Left lobe of liver (tissue), 2 donors: ENCODE data around the gene LRIT2. TPM values are rescaled to one million over a fixed set of nuclear protein-coding genes. Genes with fewer than 3 reads are reported as not detected.
A peak's percentile ranks its signal among the peaks of the same experiment; 100 is the strongest.
"Not testable (repeated sequence)": the region's sequence is repeated elsewhere in the genome, so short reads cannot be mapped to it uniquely, and the experiment has no call there.

Experiments
- ATAC-seq: fragments of 200-7000 bp; cut with Tn5 transposase; one replicate; pipeline ENCODE4 v1.9.1; 2020; ENCODE audit warnings: mild to moderate bottlenecking, moderate library complexity
- DNase-seq: peaks from one replicate; pipeline ENCODE4 v3.0.0-alpha.2; 2020; ENCODE audit warnings: low spot score
- total RNA-seq: library from RNA; stranded (reverse); gene quantifications from one replicate; pipeline ENCODE4 v1.2.1, GENCODE V29; 2021
- donor health status: DM: no; HTN: no; CAD: no; lungs with moderate emphysema.
- donor health status: DM: no; HTN: yes; CAD: no.

The LRIT2 gene
- total RNA-seq, 1 donor from 2014 or later: not detected

- DNase-seq (no peak), ATAC-seq (no peak)
Measured at GRCh38 chr10:84188815-84189214, 36.5 kb downstream of the LRIT2 start.

- ATAC-seq: no peak
Measured at GRCh38 chr10:84185526-84186175, 39.7 kb downstream of the LRIT2 start.

GRCh38 chr10:84184517-84184916, 40.8 kb downstream of the LRIT2 start:
- DNase-seq (no peak), ATAC-seq (no peak)

More at GRCh38 chr10:84185526-84186175, 39.7 kb downstream of the LRIT2 start:
- DNase-seq: no peak

GRCh38 chr10:84181631-84182030, 43.7 kb downstream of the LRIT2 start:
- DNase-seq (no peak), ATAC-seq (no peak)

- ATAC-seq, DNase-seq: not testable (repeated sequence)
Measured at GRCh38 chr10:84180386-84180785, 45.0 kb downstream of the LRIT2 start.

GRCh38 chr10:84179059-84179710, 46.2 kb downstream of the LRIT2 start:
- DNase-seq (no peak), ATAC-seq (no peak)

- ATAC-seq (no peak), DNase-seq (no peak)
Measured at GRCh38 chr10:84178160-84178609, 47.2 kb downstream of the LRIT2 start.

- peak; percentile 14 for ATAC-seq
- DNase-seq: peak; percentile 35
Measured at GRCh38 chr10:84177541-84178141, 47.7 kb downstream of the LRIT2 start.

GRCh38 chr10:84176836-84177474, 48.4 kb downstream of the LRIT2 start:
- ATAC-seq (no peak), DNase-seq (peak; percentile 33)

GRCh38 chr10:84176351-84176750, 49.0 kb downstream of the LRIT2 start:
- ATAC-seq (no peak), DNase-seq (peak; percentile 32)

- ATAC-seq: no peak
- DNase-seq: no peak
Measured at GRCh38 chr10:84175436-84175835, 49.9 kb downstream of the LRIT2 start.

- ATAC-seq (no peak), DNase-seq (no peak)
Measured at GRCh38 chr10:84173501-84173929, 51.8 kb downstream of the LRIT2 start, which contains the start of gene GPR15LG. Gene GPR15LG, plus strand, starts transcription at chr10:84173801. Its CDS starts 51 bp downstream, at chr10:84173852.

GRCh38 chr10:84172467-84173356, 52.6 kb downstream of the LRIT2 start:
- no peak for ATAC-seq
- no peak for DNase-seq

GRCh38 chr10:84171700-84172466, 53.5 kb downstream of the LRIT2 start:
- DNase-seq, ATAC-seq: not testable (repeated sequence)

- not testable (repeated sequence) for DNase-seq, ATAC-seq
Measured at GRCh38 chr10:84171237-84171636, 54.1 kb downstream of the LRIT2 start.
